Hepatocyte (in vitro differentiated cells): ENCODE results near the gene PPM1K.

ENCODE experiments used
- EZH2phosphoT487 ChIP-seq: fragments of 200-600 bp; sonication (generic); IDR thresholded peaks from one replicate; pipeline ENCODE4 v1.6.1; 2018; ENCODE audit warnings: antibody characterized with exemption, mild to moderate bottlenecking, low read depth, moderate library complexity; ENCODE audit not compliant: unreplicated experiment, severe bottlenecking
- TF ChIP-seq, protein P1 (sequence below): fragments of 200-600 bp; sonication (generic); IDR thresholded peaks from 2 replicates; pipeline ENCODE4 v1.5.1; 2016; ENCODE audit warnings: antibody characterized with exemption, mild to moderate bottlenecking; ENCODE audit not compliant: poor library complexity

DNA sequence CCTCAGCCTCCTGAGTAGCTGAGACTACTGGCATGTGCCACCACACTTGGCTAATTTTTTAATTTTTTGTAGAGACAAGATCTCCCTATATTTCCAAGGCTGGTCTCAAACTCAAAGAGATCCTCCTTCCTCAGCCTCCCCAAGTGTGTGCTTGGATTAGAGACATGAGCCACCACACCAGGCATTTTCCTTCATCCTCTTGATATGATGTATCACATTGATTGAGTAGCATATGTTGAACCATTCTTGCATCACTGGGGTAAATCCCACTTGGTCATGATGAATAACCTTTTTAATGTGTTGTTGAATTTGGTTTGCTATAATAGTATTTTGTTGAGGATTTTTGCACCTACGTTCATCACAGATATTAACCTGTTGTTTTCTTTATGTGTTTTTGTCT lies 24.2 kb upstream of the PPM1K start:
- TF ChIP-seq, protein P1, sequence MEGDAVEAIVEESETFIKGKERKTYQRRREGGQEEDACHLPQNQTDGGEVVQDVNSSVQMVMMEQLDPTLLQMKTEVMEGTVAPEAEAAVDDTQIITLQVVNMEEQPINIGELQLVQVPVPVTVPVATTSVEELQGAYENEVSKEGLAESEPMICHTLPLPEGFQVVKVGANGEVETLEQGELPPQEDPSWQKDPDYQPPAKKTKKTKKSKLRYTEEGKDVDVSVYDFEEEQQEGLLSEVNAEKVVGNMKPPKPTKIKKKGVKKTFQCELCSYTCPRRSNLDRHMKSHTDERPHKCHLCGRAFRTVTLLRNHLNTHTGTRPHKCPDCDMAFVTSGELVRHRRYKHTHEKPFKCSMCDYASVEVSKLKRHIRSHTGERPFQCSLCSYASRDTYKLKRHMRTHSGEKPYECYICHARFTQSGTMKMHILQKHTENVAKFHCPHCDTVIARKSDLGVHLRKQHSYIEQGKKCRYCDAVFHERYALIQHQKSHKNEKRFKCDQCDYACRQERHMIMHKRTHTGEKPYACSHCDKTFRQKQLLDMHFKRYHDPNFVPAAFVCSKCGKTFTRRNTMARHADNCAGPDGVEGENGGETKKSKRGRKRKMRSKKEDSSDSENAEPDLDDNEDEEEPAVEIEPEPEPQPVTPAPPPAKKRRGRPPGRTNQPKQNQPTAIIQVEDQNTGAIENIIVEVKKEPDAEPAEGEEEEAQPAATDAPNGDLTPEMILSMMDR = no peak
- TF ChIP-seq EZH2phosphoT487 = no peak
